Measurements from ENCODE around the gene MAMLD1. TPM values are rescaled to one million over a fixed set of nuclear protein-coding genes. Genes with fewer than 3 reads are reported as not detected.

The MAMLD1 gene
- total RNA-seq, 1 donor from 2014 or later: 12.9 TPM

- peaks cover 12% of the 10 kb centered on the region for H3K4me1 Mint-ChIP-seq (ENCODE audit: low read depth)
- DNase-seq (ENCODE audit: low spot score): no peak
- H3K27ac Mint-ChIP-seq: no peak overlapping the region
- H3K4me3 Mint-ChIP-seq (ENCODE audit: low read depth): no peak overlapping the region
- H3K36me3 Mint-ChIP-seq (ENCODE audit: low read depth): peaks cover 12% of the 10 kb centered on the region
- H3K27me3 Mint-ChIP-seq (ENCODE audit: low read depth): peaks cover 2% of the 10 kb centered on the region
- intact Hi-C loops (cut with micrococcal nuclease): no loop called here
- H3K9me3 Mint-ChIP-seq: no peaks in the 10 kb centered on the region
Measured at GRCh38 chrX:150416469-150416868, 53.4 kb downstream of the MAMLD1 start.

GRCh38 chrX:150421816-150422215, 58.7 kb downstream of the MAMLD1 start:
- Mint-ChIP-seq H3K4me1 (ENCODE audit: low read depth) (no peaks in the 10 kb centered on the region), H3K36me3 (ENCODE audit: low read depth) (peaks cover 4% of the 10 kb centered on the region), H3K4me3 (ENCODE audit: low read depth) (no peak overlapping the region), H3K27me3 (ENCODE audit: low read depth) (no peaks in the 10 kb centered on the region), H3K27ac (no peak overlapping the region), H3K9me3 (no peaks in the 10 kb centered on the region)
- no peak for DNase-seq (ENCODE audit: low spot score)
- intact Hi-C loops (cut with micrococcal nuclease): no loop called here

- no peak for DNase-seq (ENCODE audit: low spot score)
- Mint-ChIP-seq H3K27me3 (ENCODE audit: low read depth) (peaks cover 2% of the 10 kb centered on the region), H3K4me1 (ENCODE audit: low read depth) (peaks cover 5% of the 10 kb centered on the region), H3K9me3 (no peaks in the 10 kb centered on the region), H3K4me3 (ENCODE audit: low read depth) (no peak overlapping the region), H3K36me3 (ENCODE audit: low read depth) (peaks cover 13% of the 10 kb centered on the region), H3K27ac (no peak overlapping the region)
- intact Hi-C loops (cut with micrococcal nuclease): no loop called here
Measured at GRCh38 chrX:150429594-150429993, 66.5 kb downstream of the MAMLD1 start.

- Mint-ChIP-seq H3K4me3 (ENCODE audit: low read depth) (no peak overlapping the region), H3K27me3 (ENCODE audit: low read depth) (peaks cover 2% of the 10 kb centered on the region), H3K4me1 (ENCODE audit: low read depth) (peaks cover 11% of the 10 kb centered on the region), H3K27ac (no peak overlapping the region), H3K36me3 (ENCODE audit: low read depth) (peaks cover 25% of the 10 kb centered on the region), H3K9me3 (no peaks in the 10 kb centered on the region)
- no peak for DNase-seq (ENCODE audit: low spot score)
- intact Hi-C loops (cut with micrococcal nuclease): loop anchor here (5.0 kb wide), 1 partner anchor 141 kb away; no protein-coding TSS in a partner anchor
Measured at GRCh38 chrX:150436195-150436594, 73.1 kb downstream of the MAMLD1 start.

GRCh38 chrX:150438165-150438564, 75.0 kb downstream of the MAMLD1 start:
- no peaks in the 10 kb centered on the region for H3K27me3 Mint-ChIP-seq (ENCODE audit: low read depth)
- peaks cover 11% of the 10 kb centered on the region for H3K4me1 Mint-ChIP-seq (ENCODE audit: low read depth)
- no peak overlapping the region for H3K4me3 Mint-ChIP-seq (ENCODE audit: low read depth)
- H3K27ac Mint-ChIP-seq: no peak overlapping the region
- H3K36me3 Mint-ChIP-seq (ENCODE audit: low read depth): peaks cover 25% of the 10 kb centered on the region
- intact Hi-C loops (cut with micrococcal nuclease): loop anchor here (2.0 to 5.0 kb wide), 2 partner anchors 71 to 139 kb away; no protein-coding TSS in a partner anchor
- no peak for DNase-seq (ENCODE audit: low spot score)
- H3K9me3 Mint-ChIP-seq: peaks cover 12% of the 10 kb centered on the region

- no peaks in the 10 kb centered on the region for H3K27me3 Mint-ChIP-seq (ENCODE audit: low read depth)
- H3K9me3 Mint-ChIP-seq: peaks cover 12% of the 10 kb centered on the region
- H3K4me1 Mint-ChIP-seq (ENCODE audit: low read depth): peaks cover 20% of the 10 kb centered on the region
- no peak for DNase-seq (ENCODE audit: low spot score)
- H3K27ac Mint-ChIP-seq: no peak overlapping the region
- H3K4me3 Mint-ChIP-seq (ENCODE audit: low read depth): no peak overlapping the region
- intact Hi-C loops (cut with micrococcal nuclease): no loop called here
- H3K36me3 Mint-ChIP-seq (ENCODE audit: low read depth): peaks cover 4% of the 10 kb centered on the region
Measured at GRCh38 chrX:150446151-150446550, 83.0 kb downstream of the MAMLD1 start.

- no peaks in the 10 kb centered on the region for H3K27me3 Mint-ChIP-seq (ENCODE audit: low read depth)
- peaks cover 12% of the 10 kb centered on the region for H3K36me3 Mint-ChIP-seq (ENCODE audit: low read depth)
- no peak overlapping the region for H3K4me3 Mint-ChIP-seq (ENCODE audit: low read depth)
- H3K9me3 Mint-ChIP-seq: peaks cover 8% of the 10 kb centered on the region
- H3K4me1 Mint-ChIP-seq (ENCODE audit: low read depth): peaks cover 26% of the 10 kb centered on the region
- no peak for DNase-seq (ENCODE audit: low spot score)
- no peak overlapping the region for H3K27ac Mint-ChIP-seq
- intact Hi-C loops (cut with micrococcal nuclease): no loop called here
Measured at GRCh38 chrX:150446995-150447394, 83.9 kb downstream of the MAMLD1 start.

GRCh38 chrX:150449313-150449712, 86.2 kb downstream of the MAMLD1 start:
- H3K4me3 Mint-ChIP-seq (ENCODE audit: low read depth): no peak overlapping the region
- DNase-seq (ENCODE audit: low spot score): no peak
- peaks cover 31% of the 10 kb centered on the region for H3K36me3 Mint-ChIP-seq (ENCODE audit: low read depth)
- H3K27me3 Mint-ChIP-seq (ENCODE audit: low read depth): no peaks in the 10 kb centered on the region
- no peaks in the 10 kb centered on the region for H3K9me3 Mint-ChIP-seq
- H3K4me1 Mint-ChIP-seq (ENCODE audit: low read depth): peaks cover 31% of the 10 kb centered on the region
- intact Hi-C loops (cut with micrococcal nuclease): no loop called here
- no peak overlapping the region for H3K27ac Mint-ChIP-seq

- intact Hi-C loops (cut with micrococcal nuclease): no loop called here
- no peaks in the 10 kb centered on the region for H3K27me3 Mint-ChIP-seq (ENCODE audit: low read depth)
- H3K36me3 Mint-ChIP-seq (ENCODE audit: low read depth): peaks cover 38% of the 10 kb centered on the region
- no peak overlapping the region for H3K4me3 Mint-ChIP-seq (ENCODE audit: low read depth)
- H3K27ac Mint-ChIP-seq: no peak overlapping the region
- no peak for DNase-seq (ENCODE audit: low spot score)
- peaks cover 32% of the 10 kb centered on the region for H3K4me1 Mint-ChIP-seq (ENCODE audit: low read depth)
- H3K9me3 Mint-ChIP-seq: no peaks in the 10 kb centered on the region
Measured at GRCh38 chrX:150450519-150451177, 87.5 kb downstream of the MAMLD1 start.

- Mint-ChIP-seq H3K27ac (peak overlapping the region; percentile 60), H3K36me3 (ENCODE audit: low read depth) (peaks cover 47% of the 10 kb centered on the region), H3K27me3 (ENCODE audit: low read depth) (no peaks in the 10 kb centered on the region), H3K9me3 (no peaks in the 10 kb centered on the region), H3K4me1 (ENCODE audit: low read depth) (peaks cover 41% of the 10 kb centered on the region), H3K4me3 (ENCODE audit: low read depth) (no peak overlapping the region)
- intact Hi-C loops (cut with micrococcal nuclease): no loop called here
- DNase-seq (ENCODE audit: low spot score): no peak
Measured at GRCh38 chrX:150451953-150452352, 88.8 kb downstream of the MAMLD1 start.

GRCh38 chrX:150454083-150454482, 91.0 kb downstream of the MAMLD1 start:
- no peaks in the 10 kb centered on the region for H3K27me3 Mint-ChIP-seq (ENCODE audit: low read depth)
- intact Hi-C loops (cut with micrococcal nuclease): no loop called here
- H3K27ac Mint-ChIP-seq: no peak overlapping the region
- H3K36me3 Mint-ChIP-seq (ENCODE audit: low read depth): peaks cover 55% of the 10 kb centered on the region
- DNase-seq (ENCODE audit: low spot score): no peak
- H3K4me1 Mint-ChIP-seq (ENCODE audit: low read depth): peaks cover 46% of the 10 kb centered on the region
- no peak overlapping the region for H3K4me3 Mint-ChIP-seq (ENCODE audit: low read depth)
- H3K9me3 Mint-ChIP-seq: no peaks in the 10 kb centered on the region

GRCh38 chrX:150454508-150455214, 91.5 kb downstream of the MAMLD1 start:
- no peaks in the 10 kb centered on the region for H3K27me3 Mint-ChIP-seq (ENCODE audit: low read depth)
- no peak overlapping the region for H3K27ac Mint-ChIP-seq
- no peak for DNase-seq (ENCODE audit: low spot score)
- intact Hi-C loops (cut with micrococcal nuclease): no loop called here
- no peaks in the 10 kb centered on the region for H3K9me3 Mint-ChIP-seq
- peaks cover 61% of the 10 kb centered on the region for H3K36me3 Mint-ChIP-seq (ENCODE audit: low read depth)
- H3K4me3 Mint-ChIP-seq (ENCODE audit: low read depth): no peak overlapping the region
- peaks cover 47% of the 10 kb centered on the region for H3K4me1 Mint-ChIP-seq (ENCODE audit: low read depth)

- Mint-ChIP-seq H3K36me3 (ENCODE audit: low read depth) (peaks cover 61% of the 10 kb centered on the region), H3K27ac (no peak overlapping the region), H3K9me3 (no peaks in the 10 kb centered on the region), H3K4me3 (ENCODE audit: low read depth) (no peak overlapping the region), H3K4me1 (ENCODE audit: low read depth) (peaks cover 42% of the 10 kb centered on the region), H3K27me3 (ENCODE audit: low read depth) (no peaks in the 10 kb centered on the region)
- intact Hi-C loops (cut with micrococcal nuclease): no loop called here
- no peak for DNase-seq (ENCODE audit: low spot score)
Measured at GRCh38 chrX:150455215-150455608, 92.1 kb downstream of the MAMLD1 start.
